HepG2 (cell line): ENCODE measurements around the gene SLC25A47. TPM values are rescaled to one million over a fixed set of nuclear protein-coding genes. Genes with fewer than 3 reads are reported as not detected.
A peak's percentile ranks its signal among the peaks of the same experiment; 100 is the strongest.

Experiments used
- CEBPG ChIP-seq: IDR thresholded peaks from 2 replicates; pipeline ENCODE4 v1.6.1; 2016
- FOXP4 ChIP-seq: sonication (generic); formaldehyde crosslinking; IDR thresholded peaks from 2 replicates; pipeline ENCODE4 v1.4.0; 2020; ENCODE audit warnings: missing genetic modification reagents
- HOMEZ ChIP-seq: IDR thresholded peaks from 2 replicates; pipeline ENCODE4 v1.6.1; 2016; ENCODE audit warnings: low read depth
- HOXA7 ChIP-seq: sonication (generic); formaldehyde crosslinking; IDR thresholded peaks from 2 replicates; pipeline ENCODE4 v1.8.1; 2022; ENCODE audit warnings: mild to moderate bottlenecking, missing genetic modification reagents, moderate library complexity
- MAFK ChIP-seq, 2 experiments: IDR thresholded peaks in 1 of 2; conservative IDR thresholded peaks in 1 of 2; 2 replicates each; pipeline ENCODE4 v1.6.1; 2011; ENCODE audit warnings: improper control_type of control experiment in 2 of 2, low read length in 2 of 2
- MED13 ChIP-seq: sonication (generic); formaldehyde crosslinking; IDR thresholded peaks from 2 replicates; pipeline ENCODE4 v1.5.0; 2020; ENCODE audit warnings: missing genetic modification reagents
- MIER3 ChIP-seq: IDR thresholded peaks from 2 replicates; pipeline ENCODE4 v1.6.1; 2016; ENCODE audit warnings: missing compliant biosample characterization, borderline replicate concordance
- POLR2G ChIP-seq: fragments of 200-400 bp; formaldehyde crosslinking; IDR thresholded peaks from 2 replicates; pipeline ENCODE4 v1.6.1; 2018; ENCODE audit warnings: mild to moderate bottlenecking, low read depth, low read length, moderate library complexity
- REL ChIP-seq: sonication (generic); formaldehyde crosslinking; conservative IDR thresholded peaks from 2 replicates; pipeline ENCODE4 v1.8.0; 2022; ENCODE audit warnings: mild to moderate bottlenecking, missing genetic modification reagents, moderate library complexity
- RFXAP ChIP-seq: sonication (generic); formaldehyde crosslinking; IDR thresholded peaks from 2 replicates; pipeline ENCODE4 v1.4.0; 2020; ENCODE audit warnings: missing genetic modification reagents, borderline replicate concordance
- THRA ChIP-seq: sonication (generic); formaldehyde crosslinking; IDR thresholded peaks from 2 replicates; pipeline ENCODE4 v1.4.0; 2020; ENCODE audit warnings: missing genetic modification reagents, borderline replicate concordance
- TOE1 ChIP-seq: sonication (generic); formaldehyde crosslinking; IDR thresholded peaks from 2 replicates; pipeline ENCODE4 v1.4.0; 2020; ENCODE audit warnings: mild to moderate bottlenecking, missing genetic modification reagents
- YY1 ChIP-seq: IDR thresholded peaks from 2 replicates; pipeline ENCODE4 v1.6.1; 2011; ENCODE audit warnings: low read length, low read depth, moderate library complexity, mild to moderate bottlenecking; ENCODE audit not compliant: insufficient read depth, insufficient replicate concordance
- ZBTB34 ChIP-seq: sonication (generic); formaldehyde crosslinking; IDR thresholded peaks from 2 replicates; pipeline ENCODE4 v1.8.0; 2022; ENCODE audit warnings: mild to moderate bottlenecking, missing genetic modification reagents
- ZFX ChIP-seq: sonication (generic); formaldehyde crosslinking; IDR thresholded peaks from 2 replicates; pipeline ENCODE4 v1.4.0; 2020; ENCODE audit warnings: mild to moderate bottlenecking, low read depth, missing genetic modification reagents, moderate library complexity
- ZNF253 ChIP-seq: sonication (generic); formaldehyde crosslinking; IDR thresholded peaks from 2 replicates; pipeline ENCODE4 v1.8.0; 2022; ENCODE audit warnings: mild to moderate bottlenecking, missing genetic modification reagents, borderline replicate concordance
- ZNF552 ChIP-seq: sonication (generic); formaldehyde crosslinking; IDR thresholded peaks from 2 replicates; pipeline ENCODE4 v1.9.0; 2022; ENCODE audit warnings: missing genetic modification reagents, mild to moderate bottlenecking, borderline replicate concordance
- ZNF816 ChIP-seq: sonication (generic); formaldehyde crosslinking; IDR thresholded peaks from 2 replicates; pipeline ENCODE4 v1.8.0; 2022; ENCODE audit warnings: missing genetic modification reagents, mild to moderate bottlenecking, borderline replicate concordance
- ZNF878 ChIP-seq: sonication (generic); formaldehyde crosslinking; IDR thresholded peaks from 2 replicates; pipeline ENCODE4 v1.8.1; 2023; ENCODE audit warnings: mild to moderate bottlenecking, missing genetic modification reagents, moderate library complexity
- ZSCAN25 ChIP-seq: sonication (generic); formaldehyde crosslinking; IDR thresholded peaks from 2 replicates; pipeline ENCODE4 v1.8.0; 2022; ENCODE audit warnings: mild to moderate bottlenecking, missing genetic modification reagents
- ZSCAN30 ChIP-seq: sonication (generic); formaldehyde crosslinking; IDR thresholded peaks from 2 replicates; pipeline ENCODE4 v1.5.0; 2020; ENCODE audit warnings: mild to moderate bottlenecking, missing genetic modification reagents
- polyA plus RNA-seq, 8 experiments: library from polyadenylated mRNA; depleted of rRNA in 3 of 8; stranded (reverse) in 7 of 8; unstranded in 1 of 8; fragments of >200 nt; fragmentation: Illumina TruSeq in 4 of 8; extraction: Trizol in 4 of 8; gene quantifications; 2 replicates each; pipeline versions ENCODE4 v1.2.1 to v1.2.3, GENCODE V29; 2011 to 2016; ENCODE audit warnings: low read depth in 4 of 8, missing spikeins in 1 of 8, mixed read lengths in 1 of 8; ENCODE audit not compliant: insufficient read depth in 1 of 8
- total RNA-seq, 5 experiments: library from RNA; depleted of rRNA; stranded (reverse); fragments of >200 nt; fragmentation: Illumina TruSeq; extraction: Trizol; gene quantifications; 2 replicates each; pipeline ENCODE4 v1.2.3, GENCODE V29; 2016; ENCODE audit warnings: low read depth in 1 of 5
- TF ChIP-seq, protein P1 (sequence below): sonication (generic); formaldehyde crosslinking; IDR thresholded peaks from 2 replicates; pipeline ENCODE4 v1.8.0; 2022; ENCODE audit warnings: missing genetic modification reagents, low read depth, mild to moderate bottlenecking, borderline replicate concordance

Gene SLC25A47
- total and polyA plus RNA-seq, 2 of the 13 experiments (the other 11 are each of a cell fraction or from before 2014, with no cell fraction given) = 1.0 to 1.7 TPM

DNA sequence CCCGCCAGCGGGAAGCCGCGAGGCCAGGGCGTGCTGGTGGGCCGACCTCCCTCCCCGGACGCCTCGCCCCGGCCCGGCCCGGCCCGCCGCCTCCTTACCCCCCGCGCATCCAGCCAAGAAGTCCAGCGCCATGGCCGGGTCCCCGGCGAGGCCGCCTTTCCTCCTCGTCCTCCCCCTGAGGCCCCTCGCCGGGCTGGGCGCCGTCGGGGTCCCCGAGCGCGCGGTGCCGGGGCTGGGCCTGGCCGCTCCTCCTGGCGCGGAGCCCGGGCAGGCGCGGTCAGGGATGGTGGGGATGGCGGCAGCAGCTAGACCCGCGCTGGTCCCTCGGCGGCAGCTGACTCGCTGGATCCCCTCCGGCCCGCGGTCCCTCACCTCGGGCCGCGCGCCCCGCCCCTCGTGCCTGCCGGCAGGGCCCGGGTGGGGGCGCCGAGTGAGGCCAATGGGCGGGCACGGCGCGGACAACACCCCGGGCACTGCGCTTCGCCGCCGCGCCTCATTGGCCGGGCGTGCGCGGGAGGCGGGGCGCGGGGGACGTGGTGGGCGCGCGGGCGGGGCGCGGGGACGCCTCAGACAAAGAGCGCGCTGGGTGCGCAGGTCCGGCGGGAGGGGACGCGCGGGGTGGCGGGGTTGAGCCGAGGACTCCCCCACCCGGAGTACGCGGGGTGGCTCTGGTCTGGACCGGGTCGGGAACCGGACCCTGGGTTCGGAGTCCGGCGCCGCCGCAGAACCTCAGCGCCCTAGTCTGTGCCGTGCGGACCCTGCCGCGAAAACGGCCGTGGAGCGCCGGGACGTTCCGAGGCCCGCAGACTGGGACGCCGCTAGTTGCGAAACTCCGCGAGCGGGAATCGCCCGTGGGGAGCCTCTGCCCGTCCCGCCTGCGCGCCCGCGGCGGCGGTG, 16.8 kb upstream of the SLC25A47 start, which contains the start of gene SLC25A29 (continued):
- TF ChIP-seq ZSCAN25 (CRISPR knock-in tag) (no peak), ZNF816 (CRISPR knock-in tag) (no peak; the same call in 1 of the 2 replicates), MIER3 (CRISPR knock-in tag) (no peak), ZFX (CRISPR knock-in tag) (peak; percentile 65), REL (CRISPR knock-in tag) (0 out of 2 replicates have a peak, but pooled peaks have one; percentile 75), HOMEZ (CRISPR knock-in tag) (no peak), FOXP4 (CRISPR knock-in tag) (no peak), ZNF552 (CRISPR knock-in tag) (no peak), TOE1 (CRISPR knock-in tag) (no peak), RFXAP (CRISPR knock-in tag) (peak; percentile 39; the same call in 1 of the 2 replicates), ZNF253 (CRISPR knock-in tag) (no peak), POLR2G (peak; percentile 61; the same call in 1 of the 2 replicates), ZBTB34 (CRISPR knock-in tag) (no peak), THRA (no peak), CEBPG (CRISPR knock-in tag) (peak; percentile 54; the same call in 1 of the 2 replicates), HOXA7 (CRISPR knock-in tag) (no peak), MAFK (conservative IDR thresholded peaks at IDR 0.05 in 1 of 2, IDR thresholded peaks at IDR 0.05 in 1 of 2; ENCODE audit: low read length in 2 of 2) (no peak), ZNF878 (CRISPR knock-in tag) (no peak), ZSCAN30 (CRISPR knock-in tag) (no peak), YY1 (peak; percentile 41), MED13 (0 out of 2 replicates have a peak, but pooled peaks have one; percentile 17)
- TF ChIP-seq, protein P1, sequence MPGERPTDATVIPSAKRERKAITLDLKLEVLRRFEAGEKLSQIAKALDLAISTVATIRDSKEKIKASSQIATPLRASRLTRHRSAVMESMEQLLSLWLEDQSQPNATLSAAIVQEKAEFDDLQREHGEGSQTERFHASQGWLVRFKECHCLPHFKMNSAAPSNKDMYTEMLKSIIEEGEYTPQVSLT (CRISPR knock-in tag) = no peak; the same call in 1 of the 2 replicates
